Prostate gland (tissue), 2 donors: ENCODE measurements around the gene E2F1.

Experiments used
- CTCF ChIP-seq, 4 experiments: fragments of 200-600 bp in 2 of 4; fragments of 450-650 bp in 2 of 4; sonication (generic) in 2 of 4; IDR thresholded peaks; 1 replicate in 3 of 4; 2 replicates in 1 of 4; pipeline ENCODE4 v1.5.1; 2016 to 2019; ENCODE audit warnings: antibody characterized with exemption in 4 of 4, mild to moderate bottlenecking in 2 of 4, moderate library complexity in 2 of 4
- POLR2AphosphoS5 ChIP-seq: sonication (generic); formaldehyde crosslinking; IDR thresholded peaks from one replicate; pipeline ENCODE4 v1.6.1; 2017; ENCODE audit warnings: antibody characterized with exemption

GRCh38 chr20:33664762-33665144 lies 21.4 kb downstream of the E2F1 start:
- peak in 1 of 4 experiments; percentile 6 for TF ChIP-seq CTCF (IDR thresholded peaks at IDR 0.05)
- TF ChIP-seq POLR2AphosphoS5: no peak
